IMR-90 (cell line): ENCODE results near the gene MYH1. TPM values are rescaled to one million over a fixed set of nuclear protein-coding genes. Genes with fewer than 3 reads are reported as not detected.
"Not testable (repeated sequence)": the region's sequence is repeated elsewhere in the genome, so short reads cannot be mapped to it uniquely, and the experiment has no call there.

Experiments
- ATAC-seq: fragments of 200-7000 bp; cut with Tn5 transposase; 2 replicates; pipeline ENCODE4 v1.9.1; 2020; ENCODE audit warnings: low read depth, mild to moderate bottlenecking, moderate library complexity
- BruUV-seq: library from RNA; stranded (reverse); fragments of 400-500 nt; replicated peaks from 2 replicates; lab custom pipeline; 2021; lab: Mats Ljungman, UMichigan
- CTCF ChIA-PET: fragments of 300-600 bp; formaldehyde crosslinking; extraction: SDS; loops from one replicate; lab custom pipeline; 2021; ENCODE audit warnings: antibody characterized with exemption; lab: Yijun Ruan, JAX
- POLR2A ChIA-PET: fragments of 300-600 bp; sonication (Branson Sonifier 250); formaldehyde crosslinking; loops from one replicate; lab custom pipeline; 2022; ENCODE audit warnings: antibody characterized with exemption; ENCODE audit not compliant: unreplicated experiment; lab: Charles Lee
- DNase-seq: peaks from one replicate; pipeline ENCODE4 v3.0.0; 2013
- H2AFZ ChIP-seq: replicated peaks from 2 replicates; pipeline ENCODE3; 2013; ENCODE audit warnings: low read length, mild to moderate bottlenecking; ENCODE audit not compliant: poor library complexity
- H2AK5ac ChIP-seq: 2 replicates; pipeline ENCODE4 v1.6.1; 2013; ENCODE audit warnings: low read depth, low read length, inconsistent platforms
- H2AK9ac ChIP-seq: replicated peaks from 2 replicates; pipeline ENCODE3; 2013; ENCODE audit warnings: mild to moderate bottlenecking, low read depth, low read length, moderate library complexity; ENCODE audit not compliant: poor library complexity
- H2BK120ac ChIP-seq: 2 replicates; pipeline ENCODE4 v1.6.1; 2013; ENCODE audit warnings: low read depth, low read length, inconsistent platforms
- H2BK15ac ChIP-seq: 3 replicates; pipeline ENCODE4 v1.6.1; 2013; ENCODE audit warnings: low read depth, low read length, inconsistent platforms
- H2BK20ac ChIP-seq: 2 replicates; pipeline ENCODE4 v1.6.1; 2013; ENCODE audit warnings: low read depth, mild to moderate bottlenecking, inconsistent platforms, low read length, moderate library complexity
- H2BK5ac ChIP-seq: 2 replicates; pipeline ENCODE4 v1.6.1; 2013; ENCODE audit warnings: mild to moderate bottlenecking, low read depth, low read length, inconsistent platforms; ENCODE audit not compliant: poor library complexity, severe bottlenecking
- H3K14ac ChIP-seq: replicated peaks from 2 replicates; pipeline ENCODE4 v1.6.1; 2013; ENCODE audit warnings: low read depth, low read length, inconsistent platforms
- H3K18ac ChIP-seq: 2 replicates; pipeline ENCODE4 v1.6.1; 2013; ENCODE audit warnings: low read depth, low read length, control low read depth
- H3K23ac ChIP-seq: 2 replicates; pipeline ENCODE4 v1.6.1; 2013; ENCODE audit warnings: low read depth, low read length, inconsistent platforms
- H3K27ac ChIP-seq: 2 replicates; pipeline ENCODE4 v1.5.1; 2013; ENCODE audit warnings: mild to moderate bottlenecking, control low read depth, low read length; ENCODE audit not compliant: insufficient read depth
- H3K27me3 ChIP-seq: 2 replicates; pipeline ENCODE4 v1.6.1; 2013; ENCODE audit warnings: low read length; ENCODE audit not compliant: control insufficient read depth, insufficient read depth
- H3K36me3 ChIP-seq: 2 replicates; pipeline ENCODE4 v1.6.1; 2013; ENCODE audit warnings: low read length, mixed read lengths; ENCODE audit not compliant: control insufficient read depth, insufficient read depth
- H3K4ac ChIP-seq: 2 replicates; pipeline ENCODE4 v1.6.1; 2013; ENCODE audit warnings: low read depth, low read length, inconsistent platforms
- H3K4me1 ChIP-seq: 2 replicates; pipeline ENCODE4 v1.6.1; 2013; ENCODE audit warnings: low read length, mixed read lengths; ENCODE audit not compliant: control insufficient read depth, insufficient read depth
- H3K4me2 ChIP-seq: 2 replicates; pipeline ENCODE4 v1.6.1; 2013; ENCODE audit warnings: low read depth, mild to moderate bottlenecking, control low read depth, low read length, moderate library complexity
- H3K4me3 ChIP-seq: 2 replicates; pipeline ENCODE4 v1.5.1; 2013; ENCODE audit warnings: low read depth, mild to moderate bottlenecking, control low read depth, low read length, moderate library complexity; ENCODE audit not compliant: insufficient read depth
- H3K56ac ChIP-seq: 2 replicates; pipeline ENCODE4 v1.6.1; 2013; ENCODE audit warnings: low read length, inconsistent platforms; ENCODE audit not compliant: insufficient read depth; ENCODE audit errors: extremely low read depth
- H3K79me1 ChIP-seq, 2 experiments: 2 replicates each; pipeline ENCODE4 v1.6.1; 2013; ENCODE audit warnings: low read length in 2 of 2, inconsistent platforms in 1 of 2, low read depth in 1 of 2
- H3K9ac ChIP-seq: 2 replicates; pipeline ENCODE4 v1.6.1; 2013; ENCODE audit warnings: low read depth, low read length, control low read depth
- H3K9me1 ChIP-seq: 2 replicates; pipeline ENCODE4 v1.6.1; 2013; ENCODE audit warnings: low read length, inconsistent platforms; ENCODE audit not compliant: insufficient read depth
- H3K9me3 ChIP-seq: 2 replicates; pipeline ENCODE4 v1.6.1; 2013; ENCODE audit warnings: low read length; ENCODE audit not compliant: control insufficient read depth, insufficient read depth
- H4K20me1 ChIP-seq: 2 replicates; pipeline ENCODE4 v1.6.1; 2013; ENCODE audit warnings: low read length, inconsistent platforms; ENCODE audit not compliant: insufficient read depth
- H4K5ac ChIP-seq: 2 replicates; pipeline ENCODE4 v1.6.1; 2013; ENCODE audit warnings: mild to moderate bottlenecking, low read depth, low read length, control low read depth
- H4K8ac ChIP-seq, 2 experiments: 2 replicates each; pipeline ENCODE4 v1.6.1; 2013; ENCODE audit warnings: low read depth in 2 of 2, low read length in 2 of 2, control low read depth in 1 of 2, inconsistent platforms in 1 of 2
- H4K91ac ChIP-seq: 2 replicates; pipeline ENCODE4 v1.6.1; 2013; ENCODE audit warnings: low read depth, low read length, inconsistent platforms; ENCODE audit not compliant: insufficient read depth
- WGBS, 2 experiments: methylation state at CpG; one replicate each; pipeline versions ENCODE4 v1.1.5 to v1.1.7; 2013; ENCODE audit warnings: missing lambda C conversion rate in 2 of 2; ENCODE audit not compliant: insufficient read length in 1 of 2; ENCODE audit errors: extremely low coverage in 2 of 2; 5-methylcytosine and 5-hydroxymethylcytosine counted together
- dilution Hi-C: fragments of 300-500 bp; cut with HindIII; formaldehyde crosslinking; loops from one replicate; pipeline ENCODE4 v1.14.3; 2018; ENCODE audit warnings: low sequenced_read_pairs; ENCODE audit not compliant: unreplicated experiment
- in situ Hi-C: fragments of 300-500 bp; cut with MboI; formaldehyde crosslinking; loops from 3 replicates; pipeline ENCODE4 v1.14.3; 2019; ENCODE audit warnings: low sequenced_read_pairs, inconsistent platforms, mixed read lengths
- intact Hi-C: fragments of 100-400 bp; cut with micrococcal nuclease; formaldehyde crosslinking; loops from 2 replicates; pipeline ENCODE4 v1.10.0; 2022
- polyA plus RNA-seq, 3 experiments: library from polyadenylated mRNA; depleted of rRNA; stranded (reverse); fragments of >200 nt; gene quantifications; 2 replicates each; pipeline ENCODE4 v1.2.3, GENCODE V29; 2012; ENCODE audit warnings: low replicate concordance in 1 of 3
- total RNA-seq: library from RNA; depleted of rRNA; stranded (reverse); fragments of >200 nt; gene quantifications from 2 replicates; pipeline ENCODE4 v1.2.3, GENCODE V29; 2012

The MYH1 gene
- total and polyA plus RNA-seq, 2 of the 4 experiments (the other 2 are of a cell fraction), result not detected

GRCh38 chr17:10543486-10543885, 25.1 kb upstream of the MYH1 start:
- H2AFZ ChIP-seq, CTCF ChIA-PET, H2BK120ac ChIP-seq, H2AK5ac ChIP-seq, H3K27me3 ChIP-seq, H3K4me1 ChIP-seq, H3K56ac ChIP-seq, intact Hi-C loops, H3K79me1 ChIP-seq, H3K4ac ChIP-seq, H3K36me3 ChIP-seq, H3K18ac ChIP-seq, H3K4me2 ChIP-seq, POLR2A ChIA-PET, H3K14ac ChIP-seq, in situ Hi-C loops, ATAC-seq, H3K23ac ChIP-seq, H4K5ac ChIP-seq, H4K91ac ChIP-seq, H2BK5ac ChIP-seq, DNase-seq, H2AK9ac ChIP-seq, H3K9ac ChIP-seq, H3K27ac ChIP-seq, H4K20me1 ChIP-seq, dilution Hi-C loops, H3K9me1 ChIP-seq, H3K9me3 ChIP-seq, H2BK20ac ChIP-seq, H3K4me3 ChIP-seq, H2BK15ac ChIP-seq, H4K8ac ChIP-seq, BruUV-seq: not testable (repeated sequence)
- WGBS, 2 experiments, result no CpG with 5 or more reads among the region's 5 CpGs

GRCh38 chr17:10541179-10541578, 22.8 kb upstream of the MYH1 start:
- H3K9ac ChIP-seq, result not testable (repeated sequence)

More at GRCh38 chr17:10541179-10541578, 22.8 kb upstream of the MYH1 start:
- H2BK120ac ChIP-seq, BruUV-seq, H3K14ac ChIP-seq, H4K5ac ChIP-seq, H3K79me1 ChIP-seq, H2BK15ac ChIP-seq, H3K9me3 ChIP-seq, H3K27me3 ChIP-seq, in situ Hi-C loops, H3K4me3 ChIP-seq, H3K36me3 ChIP-seq, H3K18ac ChIP-seq, CTCF ChIA-PET, H2AK9ac ChIP-seq, H2AK5ac ChIP-seq, H2BK5ac ChIP-seq, intact Hi-C loops, dilution Hi-C loops, H2AFZ ChIP-seq, H3K56ac ChIP-seq, H4K20me1 ChIP-seq, H2BK20ac ChIP-seq, POLR2A ChIA-PET, H4K8ac ChIP-seq, H3K27ac ChIP-seq, H3K4ac ChIP-seq, ATAC-seq, DNase-seq, H3K23ac ChIP-seq, H4K91ac ChIP-seq, H3K9me1 ChIP-seq, H3K4me1 ChIP-seq, H3K4me2 ChIP-seq: not testable (repeated sequence)
- WGBS, 2 experiments, result no CpG with 5 or more reads among the region's 6 CpGs
